HepG2 (cell line): Measurements from ENCODE around the gene KCTD6.

Experiments
- BRCA1 ChIP-seq: sonication (generic); formaldehyde crosslinking; IDR thresholded peaks from 2 replicates; pipeline ENCODE4 v1.4.0; 2020; ENCODE audit warnings: missing genetic modification reagents
- CTCF ChIP-seq: sonication (generic); formaldehyde crosslinking; IDR thresholded peaks from 2 replicates; pipeline ENCODE4 v1.5.0; 2020; ENCODE audit warnings: mild to moderate bottlenecking, missing genetic modification reagents, moderate library complexity
- GTF2F1 ChIP-seq: fragments of 150-350 bp; IDR thresholded peaks from 2 replicates; pipeline ENCODE4 v1.6.1; 2014; ENCODE audit warnings: low read length
- PBX3 ChIP-seq: sonication (generic); formaldehyde crosslinking; IDR thresholded peaks from 2 replicates; pipeline ENCODE4 v1.8.1; 2023; ENCODE audit warnings: missing genetic modification reagents, inconsistent platforms, borderline replicate concordance
- POLR2A ChIP-seq, 2 experiments: IDR thresholded peaks; 2 replicates each; pipeline ENCODE4 v1.6.1; 2011; ENCODE audit warnings: low read depth in 2 of 2, low read length in 2 of 2, mild to moderate bottlenecking in 1 of 2, moderate library complexity in 1 of 2; ENCODE audit not compliant: insufficient read depth in 1 of 2

GRCh38 chr3:58534592-58535494, 42.9 kb downstream of the KCTD6 start:
- TF ChIP-seq POLR2A (IDR thresholded peaks at IDR 0.05; ENCODE audit: insufficient read depth in 1 of 2, low read depth in 2 of 2, low read length in 2 of 2) (no peak), GTF2F1 (no peak), BRCA1 (no peak), PBX3 (CRISPR knock-in tag) (no peak), CTCF (CRISPR knock-in tag) (no peak)
